Gastroesophageal sphincter (tissue), 3 donors: ENCODE results near the gene MAP3K20.
A peak's percentile ranks its signal among the peaks of the same experiment; 100 is the strongest.

ENCODE experiments used
- POLR2AphosphoS5 ChIP-seq: sonication (generic); formaldehyde crosslinking; IDR thresholded peaks from one replicate; pipeline ENCODE4 v1.6.1; 2017; ENCODE audit warnings: antibody characterized with exemption
- TF ChIP-seq, protein P1 (sequence below), 4 experiments: fragments of 200-600 bp in 2 of 4; fragments of 450-650 bp in 2 of 4; sonication (generic) in 1 of 4; IDR thresholded peaks; one replicate each; pipeline ENCODE4 v1.5.1; 2017 to 2019; ENCODE audit warnings: antibody characterized with exemption in 4 of 4, mild to moderate bottlenecking in 2 of 4, moderate library complexity in 2 of 4

DNA sequence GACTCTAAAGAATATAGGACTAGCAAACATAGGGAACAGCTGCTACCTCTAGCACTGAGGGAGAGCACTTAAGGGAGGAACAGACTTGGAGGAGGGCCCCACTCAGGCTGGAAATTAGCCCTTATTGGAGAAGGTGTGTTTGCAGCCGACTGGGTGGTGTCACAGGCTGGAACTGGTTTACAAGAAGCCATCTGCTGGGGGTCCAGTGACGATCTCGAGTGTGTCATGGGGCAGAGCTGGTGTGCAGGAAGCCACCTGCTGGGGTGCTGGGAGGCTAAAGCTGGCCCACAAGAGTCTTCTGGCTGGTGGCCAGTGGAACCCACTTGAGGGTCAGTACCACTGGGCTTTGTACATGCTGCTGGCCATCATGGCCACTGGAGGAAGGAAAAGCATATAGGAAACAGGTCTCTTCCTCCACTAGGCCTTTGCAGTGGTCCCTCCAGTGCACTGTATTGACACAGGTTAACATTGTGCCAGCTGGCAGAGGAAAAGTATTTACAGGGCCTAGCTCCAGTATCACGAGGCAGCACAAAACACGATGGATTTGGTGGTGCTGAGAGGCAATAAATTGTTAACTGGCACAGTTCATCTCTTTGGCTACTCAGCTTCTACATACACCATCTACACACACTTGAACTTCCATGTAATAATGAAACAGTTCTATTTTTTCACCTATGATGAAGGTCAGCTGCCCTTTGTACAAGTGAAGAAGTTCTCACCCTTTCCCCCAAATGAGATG lies 43.6 kb downstream of the MAP3K20 start:
- TF ChIP-seq POLR2AphosphoS5: peak; percentile 57
- TF ChIP-seq, protein P1, sequence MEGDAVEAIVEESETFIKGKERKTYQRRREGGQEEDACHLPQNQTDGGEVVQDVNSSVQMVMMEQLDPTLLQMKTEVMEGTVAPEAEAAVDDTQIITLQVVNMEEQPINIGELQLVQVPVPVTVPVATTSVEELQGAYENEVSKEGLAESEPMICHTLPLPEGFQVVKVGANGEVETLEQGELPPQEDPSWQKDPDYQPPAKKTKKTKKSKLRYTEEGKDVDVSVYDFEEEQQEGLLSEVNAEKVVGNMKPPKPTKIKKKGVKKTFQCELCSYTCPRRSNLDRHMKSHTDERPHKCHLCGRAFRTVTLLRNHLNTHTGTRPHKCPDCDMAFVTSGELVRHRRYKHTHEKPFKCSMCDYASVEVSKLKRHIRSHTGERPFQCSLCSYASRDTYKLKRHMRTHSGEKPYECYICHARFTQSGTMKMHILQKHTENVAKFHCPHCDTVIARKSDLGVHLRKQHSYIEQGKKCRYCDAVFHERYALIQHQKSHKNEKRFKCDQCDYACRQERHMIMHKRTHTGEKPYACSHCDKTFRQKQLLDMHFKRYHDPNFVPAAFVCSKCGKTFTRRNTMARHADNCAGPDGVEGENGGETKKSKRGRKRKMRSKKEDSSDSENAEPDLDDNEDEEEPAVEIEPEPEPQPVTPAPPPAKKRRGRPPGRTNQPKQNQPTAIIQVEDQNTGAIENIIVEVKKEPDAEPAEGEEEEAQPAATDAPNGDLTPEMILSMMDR (IDR thresholded peaks at IDR 0.05): no peak
